Dermis microvascular lymphatic vessel endothelial cell (primary cell): Measurements from ENCODE around the gene P2RX6. TPM values are rescaled to one million over a fixed set of nuclear protein-coding genes. Genes with fewer than 3 reads are reported as not detected.

Experiments
- DNase-seq, 2 donors: peaks; one replicate each; pipeline versions ENCODE4 v3.0.0 to v3.0.0-alpha.2; 2010; ENCODE audit warnings: low read depth in 2 of 2
- total RNA-seq: library from RNA; depleted of rRNA; stranded (reverse); fragments of >200 nt; gene quantifications from 2 replicates; pipeline ENCODE4 v1.2.1, GENCODE V29; 2014

The P2RX6 gene
- total RNA-seq, 1 donor from 2014 or later, result not detected

DNA sequence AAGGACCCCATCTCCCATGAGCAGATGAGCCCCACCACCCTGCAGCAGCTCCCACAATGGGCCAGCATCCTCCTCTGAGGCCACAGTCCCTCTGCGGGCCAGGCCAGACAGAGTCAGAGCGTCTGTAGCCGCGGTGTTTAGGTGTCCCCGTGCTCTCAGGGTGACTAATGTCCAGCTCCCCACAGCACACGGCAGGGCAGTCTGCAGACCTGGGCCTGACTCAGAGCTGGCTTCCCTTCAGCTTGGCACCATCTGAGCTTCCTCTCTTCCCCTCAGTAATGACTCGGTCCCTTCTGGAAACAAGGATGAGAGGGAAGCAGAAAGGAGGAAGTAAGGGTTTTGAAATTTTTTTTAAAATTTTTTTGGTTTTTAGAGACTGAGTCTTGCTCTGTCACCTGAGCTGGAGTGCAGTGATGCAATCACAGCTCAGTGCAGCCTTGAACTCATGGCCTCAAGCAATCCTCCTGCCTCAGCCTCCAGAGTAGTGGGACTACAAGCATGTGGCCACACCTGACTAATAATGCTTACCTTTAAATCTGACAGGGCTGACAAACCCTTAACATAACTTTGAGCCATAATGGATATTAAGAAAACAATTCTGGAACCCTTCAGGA is 59.2 kb downstream of the P2RX6 start:
- DNase-seq, result no peak

DNA sequence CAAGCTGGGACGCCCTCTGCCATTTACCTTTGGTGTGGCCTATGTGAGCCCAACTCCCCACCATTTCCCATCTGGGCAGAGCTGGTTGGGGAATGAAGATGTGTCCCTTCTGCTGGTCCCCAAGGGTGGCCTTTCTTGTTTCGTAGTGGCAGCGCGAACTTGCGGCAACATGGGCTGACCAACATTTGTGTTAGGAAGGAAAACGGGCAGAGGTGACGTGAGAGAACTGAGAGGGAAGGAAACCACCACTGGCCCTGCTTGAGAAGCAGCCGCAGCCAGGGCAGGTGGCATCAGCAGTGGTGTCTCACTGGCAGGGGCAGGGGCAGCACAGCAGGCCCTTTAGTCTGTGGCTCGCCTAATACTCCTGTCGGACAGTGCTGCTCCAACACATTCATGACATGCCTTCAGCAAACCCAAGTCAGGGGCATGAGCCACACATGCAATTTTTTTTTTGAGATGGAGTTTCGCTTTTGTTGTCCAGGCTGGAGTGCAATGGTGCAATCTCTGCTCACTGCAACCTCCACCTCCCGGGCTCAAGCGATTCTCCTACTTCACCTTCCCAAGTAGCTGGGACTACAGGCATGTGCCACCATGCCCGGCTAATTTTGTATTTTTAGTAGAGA is 60.7 kb downstream of the P2RX6 start:
- no peak for DNase-seq

DNA sequence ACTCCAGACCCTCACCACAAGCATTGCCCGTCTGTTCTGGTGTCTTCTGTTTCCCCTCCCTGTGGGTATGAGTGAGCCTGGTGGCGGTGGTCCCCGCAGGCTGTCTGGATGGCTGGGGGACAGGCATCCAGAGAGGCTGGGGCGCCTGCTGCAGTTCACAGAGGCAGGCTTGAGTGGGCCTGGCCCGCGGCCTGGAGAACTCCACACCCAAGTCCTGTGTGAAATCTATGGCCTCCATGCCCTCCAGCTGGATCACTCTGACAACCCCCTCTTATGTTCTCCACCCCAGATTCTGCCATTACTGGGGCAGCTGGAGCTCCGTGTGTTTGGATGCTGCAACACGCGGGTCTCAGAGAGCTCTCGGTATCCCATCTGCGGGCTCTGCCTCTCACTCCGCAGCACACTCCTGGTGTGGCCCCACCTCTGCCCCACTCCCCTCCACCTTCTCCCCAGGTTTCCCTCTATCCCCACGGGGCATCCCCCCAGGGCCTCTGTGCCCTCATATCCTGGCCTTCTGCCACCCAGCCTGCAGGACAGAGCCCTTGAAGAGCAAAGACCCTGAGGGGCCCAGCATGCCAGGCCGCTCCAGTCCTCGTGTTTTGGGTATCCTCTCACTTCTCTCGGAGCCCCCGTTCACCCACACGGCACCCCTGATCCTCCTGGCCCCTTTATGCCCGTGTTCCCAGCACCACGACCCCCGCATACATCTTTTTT is 62.1 kb downstream of the P2RX6 start:
- DNase-seq, result no peak

Other genes with a start within 250 kb of the P2RX6 start
- under 0.01 TPM in 1 of 2 replicates, not detected in the other for gene SERPIND1, start 241.1 kb upstream of the P2RX6 start, total RNA-seq
- gene PI4KA, start 156.4 kb upstream of the P2RX6 start, total RNA-seq, result 19.8 and 29.0 TPM in 2 replicates
- 6.9 and 8.2 TPM in 2 replicates for gene SNAP29, start 156.2 kb upstream of the P2RX6 start, total RNA-seq
- gene CRKL, start 97.8 kb upstream of the P2RX6 start, total RNA-seq, result 33.5 and 40.6 TPM in 2 replicates
- gene AIFM3, start 47.9 kb upstream of the P2RX6 start, total RNA-seq, result under 0.01 and 0.13 TPM in 2 replicates
- gene LZTR1, start 32.9 kb upstream of the P2RX6 start, total RNA-seq, result 38.4 and 48.8 TPM in 2 replicates
- gene THAP7, start 13.0 kb upstream of the P2RX6 start, total RNA-seq, result 11.0 and 14.8 TPM in 2 replicates
- not detected in 2 replicates for gene SLC7A4, start 17.4 kb downstream of the P2RX6 start, total RNA-seq
- gene LRRC74B, start 30.8 kb downstream of the P2RX6 start, total RNA-seq, result not detected in 2 replicates